ENCODE measurements around the gene MYO1H. TPM values are rescaled to one million over a fixed set of nuclear protein-coding genes. Genes with fewer than 3 reads are reported as not detected.

Gene MYO1H
- total RNA-seq, 4 donors from 2014 or later: 0.09 TPM; not detected in 3

DNA sequence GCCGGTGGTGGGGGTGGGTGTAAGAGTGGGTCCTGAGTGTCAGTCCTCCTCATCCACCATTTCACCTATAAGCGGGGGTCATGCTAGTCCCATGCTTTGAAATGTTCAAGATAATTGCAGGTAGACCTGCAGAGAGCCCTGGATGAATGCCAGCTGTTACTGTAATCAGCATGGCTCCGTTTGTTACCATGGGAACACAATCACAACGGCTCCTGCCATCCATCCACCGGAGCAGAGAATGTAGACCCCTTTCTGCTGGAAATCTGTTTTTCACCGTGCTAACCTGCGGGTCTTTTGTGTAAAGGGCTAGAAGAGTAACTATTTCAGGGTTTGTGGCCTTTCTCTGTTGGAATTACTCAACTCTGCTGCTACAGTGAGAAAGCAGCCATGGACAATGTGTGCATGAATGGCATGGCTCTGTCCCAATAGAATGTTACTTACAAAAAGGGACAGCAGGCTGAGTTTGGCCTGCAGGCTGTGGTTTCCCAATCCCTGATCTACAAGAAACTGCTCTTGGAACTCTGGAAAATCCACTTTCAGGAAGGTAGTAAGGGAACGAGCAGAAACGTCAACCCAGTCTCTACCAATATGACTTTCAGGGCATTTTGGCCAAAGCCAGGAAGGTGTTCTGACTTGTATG, 93.3 kb downstream of the MYO1H start:
- DNase-seq (ENCODE audit: low spot score) (no peak), ATAC-seq (ENCODE audit: low FRiP score) (no peak)
- TF ChIP-seq CTCF (IDR thresholded peaks at IDR 0.05): no peak

DNA sequence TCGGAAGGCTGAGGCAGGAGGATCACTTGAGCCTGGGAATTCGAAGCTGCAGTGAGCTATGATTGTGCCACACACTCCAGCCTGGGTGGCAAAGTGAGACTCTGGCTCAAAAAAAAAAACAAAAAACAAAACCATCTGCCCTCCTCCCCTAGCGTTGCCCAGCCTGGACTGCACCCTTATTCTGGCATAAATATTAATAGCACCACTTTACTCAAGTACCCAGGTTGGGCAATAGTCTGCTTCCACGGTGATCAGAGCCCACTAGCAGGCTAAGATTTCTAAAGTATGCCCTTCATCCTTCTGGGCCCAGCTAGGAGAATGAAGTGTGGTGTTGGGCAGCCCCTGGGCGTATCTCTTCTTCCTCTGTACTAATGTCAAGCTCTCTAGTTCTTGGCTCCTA, 96.1 kb downstream of the MYO1H start:
- TF ChIP-seq CTCF (IDR thresholded peaks at IDR 0.05): no peak
- ATAC-seq (ENCODE audit: low FRiP score) (no peak), DNase-seq (ENCODE audit: low spot score) (no peak)

GRCh38 chr12:109444259-109444658, 96.6 kb downstream of the MYO1H start:
- ATAC-seq (ENCODE audit: low FRiP score) (no peak), DNase-seq (ENCODE audit: low spot score) (no peak)
- TF ChIP-seq CTCF (IDR thresholded peaks at IDR 0.05): no peak

- no peak for TF ChIP-seq CTCF (IDR thresholded peaks at IDR 0.05)
- no peak for ATAC-seq (ENCODE audit: low FRiP score)
- DNase-seq (ENCODE audit: low spot score): no peak
Observed at GRCh38 chr12:109445191-109445609, 97.5 kb downstream of the MYO1H start.

- ATAC-seq (ENCODE audit: low FRiP score): no peak
- no peak for TF ChIP-seq CTCF (IDR thresholded peaks at IDR 0.05)
- no peak for DNase-seq (ENCODE audit: low spot score)
Observed at GRCh38 chr12:109446869-109447268, 99.2 kb downstream of the MYO1H start.

DNA sequence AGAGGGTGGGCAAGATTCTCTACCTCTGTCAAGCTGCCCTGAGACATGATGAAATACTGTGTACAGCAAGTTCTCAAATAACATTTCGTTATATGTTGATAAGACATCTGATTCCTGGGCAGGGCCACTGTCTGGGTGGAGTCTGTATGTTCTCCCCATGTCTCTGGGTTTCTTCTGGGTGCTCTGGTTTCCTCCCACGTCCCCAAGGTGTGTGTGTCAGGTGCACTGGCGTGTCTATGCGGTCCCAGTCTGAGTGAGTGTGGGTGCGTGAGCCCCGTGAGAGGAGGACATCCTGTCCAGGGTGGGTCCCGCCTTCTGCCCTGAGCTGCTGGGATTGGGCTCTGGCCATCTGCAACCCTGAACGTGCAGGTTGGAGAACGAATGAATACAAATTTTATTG, 99.8 kb downstream of the MYO1H start:
- TF ChIP-seq CTCF (IDR thresholded peaks at IDR 0.05): no peak
- DNase-seq (ENCODE audit: low spot score) (no peak), ATAC-seq (ENCODE audit: low FRiP score) (no peak)

DNA sequence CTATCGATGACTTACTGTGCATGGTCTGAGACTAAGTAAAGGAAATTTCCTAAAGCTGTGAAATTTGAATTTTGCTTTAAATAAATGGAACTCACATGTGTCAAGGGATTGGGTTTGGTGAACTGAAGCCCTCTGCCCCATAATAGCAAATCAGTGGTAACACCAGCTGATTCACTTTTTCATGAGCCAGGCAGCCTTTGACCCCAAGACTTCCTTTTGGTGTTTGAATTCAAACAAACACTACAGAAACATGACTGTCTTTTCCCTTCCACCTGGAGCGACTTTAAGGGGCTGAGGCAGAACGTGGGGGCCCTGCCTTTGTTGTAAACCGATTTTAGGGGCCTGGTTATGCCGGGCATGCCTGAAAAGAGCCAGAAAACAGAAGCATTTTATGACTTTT, 100.6 kb downstream of the MYO1H start:
- DNase-seq (ENCODE audit: low spot score): no peak
- no peak for TF ChIP-seq CTCF (IDR thresholded peaks at IDR 0.05)
- no peak for ATAC-seq (ENCODE audit: low FRiP score)
